Activated CD8-positive, alpha-beta memory T cell treated with anti-CD3 and anti-CD28 coated beads, Interleukin-2, amount 50 U/mL, for 48 hours (primary cell): Measurements from ENCODE around the gene ASB15.
"Not testable (repeated sequence)": the region's sequence is repeated elsewhere in the genome, so short reads cannot be mapped to it uniquely, and the experiment has no call there.

Experiments
- DNase-seq: peaks from one replicate; pipeline ENCODE4 v3.0.0-alpha.2; 2020

The ASB15 gene

DNA sequence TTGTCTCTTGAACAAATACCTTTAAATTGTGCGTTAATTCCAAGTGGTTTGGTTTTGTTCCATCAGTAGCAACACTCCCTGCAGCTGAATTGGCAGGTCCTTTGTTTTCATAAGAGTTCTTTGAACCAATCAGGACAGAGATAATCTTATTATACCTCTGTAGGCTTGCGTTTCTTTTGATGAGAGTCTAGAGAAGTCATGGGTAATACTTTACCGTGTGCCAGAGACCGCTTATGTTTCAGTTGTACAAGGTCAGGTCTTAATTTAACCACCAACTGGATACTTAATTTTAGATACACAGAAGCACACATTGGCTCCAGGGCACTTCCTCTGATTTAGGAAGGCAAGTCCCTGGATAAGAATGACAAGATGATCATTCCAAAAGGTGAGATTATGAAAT, at the start of gene ASB15:
TSS of gene ASB15 (plus strand) at position 292 of the 400 bp plus-strand sequence. CDS start 12,682 bp downstream, outside the sequence.
- DNase-seq = no peak

DNA sequence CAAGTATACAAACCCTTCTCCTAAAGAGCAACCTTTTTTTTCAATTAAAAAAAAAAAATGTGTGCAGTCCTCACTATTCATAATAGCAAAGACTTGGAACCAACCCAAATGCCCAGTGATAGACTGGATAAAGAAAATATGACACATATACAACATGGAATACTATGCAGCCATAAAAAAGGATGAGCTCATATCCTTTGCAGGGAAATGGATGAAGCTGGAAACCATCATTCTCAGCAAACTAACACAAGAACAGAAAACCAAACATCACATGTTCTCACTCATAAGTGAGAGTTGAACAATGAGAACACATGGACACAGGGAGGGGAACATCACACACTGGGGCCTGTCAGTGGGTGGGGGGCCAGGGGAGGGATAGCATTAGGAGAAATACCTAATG, 49.5 kb upstream of the ASB15 start:
- DNase-seq = not testable (repeated sequence)

DNA sequence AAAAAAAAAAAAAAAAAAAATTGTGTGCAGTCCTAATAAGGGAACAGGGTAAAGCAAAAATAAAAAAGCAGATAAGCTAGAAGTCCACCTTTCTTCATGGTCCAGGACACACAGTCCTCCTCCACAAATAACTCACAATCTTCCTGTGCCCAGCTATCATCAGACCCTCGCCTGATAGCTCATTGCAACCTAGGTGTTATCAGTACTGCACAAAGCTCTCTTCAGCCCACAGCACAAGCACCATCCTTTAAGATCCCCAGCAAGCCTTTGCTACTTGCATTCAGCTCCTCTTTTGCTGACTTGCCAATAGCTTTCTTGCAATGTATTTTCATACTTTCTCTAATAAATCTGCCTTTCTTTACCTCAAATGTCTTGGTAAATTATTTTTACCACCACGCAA, 49.0 kb upstream of the ASB15 start:
- no peak for DNase-seq

GRCh38 chr7:123553159-123553558, 48.5 kb upstream of the ASB15 start:
- DNase-seq = no peak

- no peak for DNase-seq
Observed at GRCh38 chr7:123555484-123555883, 46.1 kb upstream of the ASB15 start.

GRCh38 chr7:123557016-123557397, 44.6 kb upstream of the ASB15 start:
- no peak for DNase-seq

GRCh38 chr7:123557398-123558288, 44.0 kb upstream of the ASB15 start, which contains the start of gene NDUFA5:
TSS of gene NDUFA5 (minus strand) at chr7:123557818. CDS start at chr7:123557795, 23 bp downstream.
- peak; percentile 91 for DNase-seq

DNA sequence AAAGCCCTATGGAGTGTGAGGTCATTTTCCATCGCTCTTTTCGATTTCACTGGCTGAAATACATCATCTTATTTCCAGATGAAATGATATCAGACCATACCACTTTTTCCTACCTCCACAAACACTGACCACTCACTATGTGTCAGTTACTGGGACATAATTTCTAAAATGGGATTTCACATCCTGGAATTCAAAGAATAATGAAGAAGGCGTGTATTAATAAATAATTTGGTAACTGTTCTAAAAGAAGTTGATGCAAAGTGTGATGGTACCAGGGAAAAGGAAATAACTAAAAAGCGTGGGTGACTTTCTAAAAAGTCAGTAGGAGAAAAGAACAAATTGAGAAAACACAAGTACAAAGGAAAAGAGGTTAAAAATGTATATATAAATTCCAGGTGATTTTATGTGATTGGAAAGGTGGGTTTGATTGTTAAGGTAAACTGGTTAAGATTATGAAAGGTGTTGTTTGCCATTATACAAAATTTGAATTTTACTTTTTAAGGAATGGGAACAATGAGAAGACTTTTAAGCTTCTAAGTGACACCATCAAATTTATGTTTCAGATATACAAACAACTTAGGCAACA, 43.2 kb upstream of the ASB15 start:
- no peak for DNase-seq

- no peak for DNase-seq
Observed at GRCh38 chr7:123562121-123562520, 39.5 kb upstream of the ASB15 start.

DNA sequence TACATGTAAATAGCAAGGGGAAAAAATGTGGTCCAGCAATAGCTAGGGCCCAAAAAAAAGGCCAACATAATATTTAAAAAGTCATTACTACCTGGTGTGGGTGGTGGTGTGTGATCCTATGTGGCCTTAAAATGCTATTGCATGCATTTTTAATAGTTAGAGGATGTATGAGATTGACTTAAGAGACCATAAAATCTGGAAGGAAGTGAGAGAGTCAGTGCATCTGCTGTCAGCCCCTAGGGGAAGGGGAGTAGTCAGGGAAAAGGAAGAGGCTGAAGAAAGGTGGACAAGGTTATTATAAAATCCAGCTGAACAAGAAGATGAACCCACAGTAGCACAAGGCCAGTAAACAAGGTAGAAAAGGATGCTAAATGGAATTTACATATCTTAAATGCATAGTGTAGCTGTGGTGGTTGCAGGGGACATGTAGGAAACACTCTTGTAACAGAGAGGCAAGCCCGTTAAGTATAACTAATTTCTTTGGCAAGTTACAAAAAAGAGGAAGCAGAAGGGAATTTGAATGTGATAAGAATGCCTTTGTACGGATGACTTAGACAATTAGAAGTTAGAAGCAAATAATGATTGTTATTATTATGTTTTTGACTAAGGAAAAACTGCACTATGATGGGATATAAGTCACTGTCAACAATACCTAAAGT, 32.1 kb upstream of the ASB15 start:
- no peak for DNase-seq

- DNase-seq = no peak
Observed at GRCh38 chr7:123570390-123571182, 31.0 kb upstream of the ASB15 start.

DNA sequence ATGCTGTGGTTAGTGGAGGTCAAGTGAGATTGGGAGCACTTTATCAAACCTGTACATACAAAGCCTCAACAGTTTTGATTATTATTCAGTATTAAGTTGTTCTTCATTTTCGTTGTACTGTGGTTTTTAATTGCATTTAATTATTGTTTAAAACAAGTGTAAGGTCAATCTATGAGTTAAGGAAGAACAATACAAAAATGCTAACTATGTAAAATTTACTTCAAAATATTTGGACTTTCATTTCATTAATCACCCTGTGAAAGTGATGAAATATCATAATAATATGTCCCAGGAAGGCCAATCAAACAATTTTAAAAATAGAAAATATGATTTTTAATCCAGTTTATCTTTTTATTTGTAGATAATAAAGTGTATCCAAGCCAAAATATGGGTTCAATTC, 30.4 kb upstream of the ASB15 start:
- DNase-seq = no peak

DNA sequence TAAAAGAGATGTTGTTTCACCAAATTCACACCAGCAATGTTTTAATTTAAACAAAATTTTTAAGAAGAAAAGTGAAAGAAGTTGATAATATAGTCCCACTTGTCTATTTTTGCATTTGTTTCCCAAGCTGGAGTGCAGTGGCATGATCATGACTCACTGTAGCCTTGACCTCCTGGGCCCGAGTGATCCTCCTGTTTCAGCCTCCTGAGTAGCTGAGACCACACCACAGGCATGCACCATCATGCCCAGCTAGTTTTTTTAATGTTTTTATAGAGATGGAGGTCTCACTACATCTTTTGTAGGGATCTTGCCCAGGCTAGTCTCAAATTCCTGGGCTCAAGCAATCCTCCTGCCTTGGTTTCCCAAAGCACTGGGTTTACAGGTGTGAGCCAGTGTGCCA, 29.9 kb upstream of the ASB15 start:
- no peak for DNase-seq

DNA sequence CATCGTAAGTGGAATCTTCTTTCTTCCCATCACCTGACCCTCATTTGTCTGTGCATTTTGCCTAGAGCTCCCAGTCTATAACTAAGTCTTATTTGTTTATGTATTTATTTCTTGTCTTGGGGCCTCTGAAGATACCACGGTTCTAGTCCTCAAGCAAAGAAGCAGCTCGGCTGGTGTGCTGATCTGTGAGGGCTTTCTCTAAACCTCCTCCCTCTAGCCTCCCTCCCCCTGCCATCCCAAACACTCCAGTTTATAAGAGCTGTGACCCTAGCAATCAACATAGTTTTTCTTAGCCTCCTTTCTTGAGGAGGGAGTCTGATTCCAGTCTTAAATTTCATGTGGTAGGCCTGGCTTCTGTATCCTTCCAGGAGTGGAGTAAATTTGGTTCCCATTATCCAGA, 28.3 kb upstream of the ASB15 start:
- no peak for DNase-seq

DNA sequence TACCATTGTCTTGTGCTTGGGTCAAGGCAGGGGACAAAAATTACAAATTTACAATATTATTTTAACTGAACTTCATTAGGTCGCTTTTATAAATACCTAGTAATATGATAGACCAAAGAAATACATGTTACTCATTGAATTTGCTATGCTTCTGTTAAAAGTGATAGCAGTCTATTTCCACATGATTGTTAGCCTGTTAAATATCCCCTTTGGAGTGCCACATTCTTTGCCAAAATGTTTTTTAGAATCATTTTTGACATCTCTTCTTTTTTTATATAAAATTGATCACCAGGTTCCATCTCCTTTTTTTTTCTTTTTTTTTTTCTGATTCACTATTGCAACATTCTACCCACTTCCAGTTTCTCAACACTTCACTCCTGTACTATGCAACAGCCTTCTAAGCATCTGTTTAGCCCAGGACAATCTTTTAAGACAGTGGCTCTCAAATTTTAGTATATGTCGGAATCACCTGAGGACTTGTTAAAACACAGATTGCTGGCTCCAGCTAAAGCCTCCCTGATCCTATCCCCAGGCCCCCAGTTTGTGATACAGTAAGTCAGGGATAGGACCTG, 27.6 kb upstream of the ASB15 start:
- DNase-seq = no peak

DNA sequence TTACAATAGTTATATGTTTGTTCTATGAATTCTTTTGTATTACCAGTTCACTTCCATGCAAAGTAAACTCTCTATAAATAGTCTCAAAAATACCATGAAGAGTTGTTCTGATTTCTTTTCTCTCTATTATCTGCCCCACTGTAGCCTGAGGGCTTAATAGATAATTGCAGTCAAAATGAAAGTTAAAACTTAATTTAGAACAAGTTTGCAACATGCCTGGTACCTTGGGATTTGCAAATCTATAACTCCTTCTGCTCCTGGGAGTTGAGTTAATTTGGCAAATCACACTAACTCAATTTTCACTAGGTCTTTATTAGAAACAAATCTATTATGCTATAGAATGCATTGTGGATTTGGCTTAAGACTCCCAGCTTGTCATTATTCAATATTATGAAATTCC, 22.2 kb upstream of the ASB15 start:
- DNase-seq = no peak

DNA sequence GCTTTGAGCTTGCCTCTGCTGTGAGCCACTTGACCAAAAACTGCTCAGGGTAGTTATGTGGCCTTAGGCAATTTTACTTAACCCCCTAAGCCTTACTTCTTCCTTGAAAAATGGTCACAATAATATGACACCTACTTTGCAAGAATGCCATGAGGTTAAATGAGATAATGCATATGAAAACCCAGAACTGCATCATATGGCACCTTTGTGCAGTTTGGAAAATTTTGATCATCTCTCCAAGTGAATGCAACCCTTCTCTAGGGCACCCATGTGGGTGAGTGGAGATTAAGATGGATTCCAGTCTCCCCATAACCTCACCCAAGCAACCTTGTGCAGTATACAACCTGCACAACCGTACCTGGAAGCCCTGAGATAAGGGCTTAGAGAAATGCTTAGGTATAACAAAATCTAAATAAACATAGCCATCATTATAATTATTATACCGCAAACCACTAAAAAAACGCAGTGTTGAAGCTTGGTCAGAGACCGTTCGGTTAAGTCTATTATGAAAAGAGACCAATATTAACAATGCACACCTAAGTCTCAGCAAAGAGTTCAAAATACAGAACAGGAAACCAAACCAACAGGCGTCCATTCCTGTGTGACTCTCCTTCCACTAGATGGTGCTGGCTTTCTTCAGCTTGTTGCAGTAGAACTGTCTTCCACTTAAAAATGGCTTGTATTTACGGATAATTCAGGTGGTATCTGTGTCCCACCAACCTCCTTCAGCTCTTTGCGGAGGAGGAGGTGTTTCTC, 21.0 kb upstream of the ASB15 start:
- no peak for DNase-seq

- no peak for DNase-seq
Observed at GRCh38 chr7:123581162-123581459, 20.5 kb upstream of the ASB15 start.

DNA sequence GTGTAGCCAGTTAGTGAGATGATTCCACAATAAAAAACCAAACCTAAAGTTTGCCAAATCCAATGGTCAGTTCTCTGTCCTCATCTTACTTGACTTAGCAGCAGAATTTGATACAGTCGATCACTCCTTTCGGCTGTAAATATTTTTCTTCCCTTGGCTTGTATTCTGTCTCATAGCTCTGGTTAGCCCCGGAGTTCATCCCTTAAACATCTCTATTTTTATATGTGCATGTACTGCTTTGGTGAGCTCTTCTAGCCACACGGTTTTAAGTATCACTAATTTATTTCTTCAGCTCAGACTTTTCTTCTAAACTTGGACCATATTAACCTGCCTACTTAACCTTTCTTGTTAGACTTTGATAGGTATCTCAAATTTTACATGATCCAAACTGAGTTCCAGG, 17.8 kb upstream of the ASB15 start:
- DNase-seq = no peak

DNA sequence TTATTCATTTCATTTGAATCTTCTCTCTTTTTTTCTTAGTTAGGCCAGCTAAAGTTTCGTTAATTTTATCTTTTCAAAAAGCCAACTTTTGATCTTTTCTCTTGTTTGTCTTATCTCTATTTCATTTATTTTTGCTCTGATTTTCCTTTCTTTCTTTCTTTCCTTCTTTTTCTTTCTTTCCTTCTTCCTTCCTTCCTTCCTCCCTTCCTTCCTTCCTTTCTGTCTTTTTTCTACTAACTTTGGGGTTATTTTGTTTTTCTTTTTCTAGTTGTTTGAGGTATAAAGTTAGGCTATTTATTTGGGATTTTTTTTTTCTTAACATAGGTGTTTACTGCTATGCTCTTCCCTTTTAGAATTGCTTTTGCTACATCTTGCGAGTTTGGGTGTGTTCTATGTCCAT, 13.2 kb upstream of the ASB15 start:
- DNase-seq = no peak

- DNase-seq = no peak
Observed at GRCh38 chr7:123594813-123595241, 6.8 kb upstream of the ASB15 start.

DNA sequence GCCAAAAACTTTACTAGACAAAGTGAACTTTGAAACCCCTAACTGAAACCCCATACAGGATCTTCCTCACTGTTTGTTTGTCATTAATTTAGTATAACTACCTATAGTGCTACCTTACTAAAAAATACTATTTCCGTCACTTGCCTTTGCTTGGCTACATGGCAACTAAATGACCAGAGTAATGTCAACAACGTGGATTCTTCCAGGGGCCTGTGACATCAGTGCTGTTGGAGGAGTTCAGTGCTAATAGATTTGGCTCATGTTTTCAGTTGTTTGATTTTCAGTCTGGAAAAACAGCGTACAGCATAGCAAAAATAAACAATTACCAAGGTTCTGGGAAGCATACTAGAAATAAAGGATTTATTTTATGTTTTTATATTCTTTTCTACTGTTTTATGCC, 3.0 kb upstream of the ASB15 start:
- DNase-seq = no peak
